Vagina (tissue), 2 donors: Measurements from ENCODE around the gene KPNA5.

ENCODE experiments used
- CTCF ChIP-seq, 3 experiments: fragments of 450-650 bp in 2 of 3; fragments of 200-600 bp in 1 of 3; sonication (generic) in 1 of 3; IDR thresholded peaks; one replicate each; pipeline ENCODE4 v1.5.1; 2017 to 2019; ENCODE audit warnings: antibody characterized with exemption in 3 of 3, mild to moderate bottlenecking in 2 of 3, moderate library complexity in 2 of 3
- POLR2A ChIP-seq, 2 donors: fragments of 450-650 bp; IDR thresholded peaks; one replicate each; pipeline ENCODE4 v1.6.1; 2017; ENCODE audit warnings: antibody characterized with exemption in 2 of 2, mild to moderate bottlenecking in 2 of 2, moderate library complexity in 2 of 2
- POLR2AphosphoS5 ChIP-seq, 2 donors: sonication (generic); formaldehyde crosslinking; IDR thresholded peaks; one replicate each; pipeline ENCODE4 v1.9.0; 2017; ENCODE audit warnings: antibody characterized with exemption in 2 of 2, mild to moderate bottlenecking in 2 of 2, low read depth in 1 of 2; ENCODE audit not compliant: insufficient read depth in 1 of 2

GRCh38 chr6:116682334-116682712 lies 1.3 kb downstream of the KPNA5 start:
- no peak for TF ChIP-seq CTCF (IDR thresholded peaks at IDR 0.05)
- no peak for TF ChIP-seq POLR2AphosphoS5 (IDR thresholded peaks at IDR 0.05; ENCODE audit: insufficient read depth in 1 of 2, low read depth in 1 of 2)
- TF ChIP-seq POLR2A (IDR thresholded peaks at IDR 0.05), result no peak
